ENCODE measurements around the gene SEMA4D.
"Not testable (repeated sequence)": the region's sequence is repeated elsewhere in the genome, so short reads cannot be mapped to it uniquely, and the experiment has no call there.

Gene SEMA4D

GRCh38 chr9:89497257-89497963, 503 bp downstream of the SEMA4D start:
- DNase-seq: no peak

DNA sequence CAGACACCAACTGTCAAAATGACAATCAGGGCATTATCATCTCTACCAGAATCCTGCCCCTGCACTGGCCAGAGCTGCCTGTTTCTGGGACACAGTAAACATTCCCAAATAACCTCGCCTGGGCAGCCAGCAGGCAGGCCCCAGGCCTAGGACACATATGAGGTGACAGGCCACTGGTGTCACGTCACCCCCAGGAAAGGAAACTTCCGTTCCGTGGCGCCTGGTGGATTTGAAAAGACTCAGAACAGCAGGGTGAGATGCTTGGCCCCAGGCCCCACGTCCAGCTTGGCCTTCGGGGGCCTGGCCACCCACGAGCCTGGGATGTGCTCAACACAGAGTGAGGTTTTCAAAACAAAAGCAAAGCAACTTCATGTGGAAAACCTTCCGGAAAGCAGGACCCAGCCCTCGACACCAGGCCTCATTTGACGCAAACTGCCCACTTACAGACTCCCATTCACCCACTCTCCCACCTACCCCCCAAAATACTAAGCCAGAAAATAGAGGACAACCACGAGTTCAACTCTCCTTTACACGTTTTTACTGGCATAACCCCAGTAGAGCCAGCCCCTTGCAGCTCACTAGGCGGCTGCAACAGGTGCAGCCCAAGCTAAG, 1.2 kb downstream of the SEMA4D start:
- no peak for DNase-seq

DNA sequence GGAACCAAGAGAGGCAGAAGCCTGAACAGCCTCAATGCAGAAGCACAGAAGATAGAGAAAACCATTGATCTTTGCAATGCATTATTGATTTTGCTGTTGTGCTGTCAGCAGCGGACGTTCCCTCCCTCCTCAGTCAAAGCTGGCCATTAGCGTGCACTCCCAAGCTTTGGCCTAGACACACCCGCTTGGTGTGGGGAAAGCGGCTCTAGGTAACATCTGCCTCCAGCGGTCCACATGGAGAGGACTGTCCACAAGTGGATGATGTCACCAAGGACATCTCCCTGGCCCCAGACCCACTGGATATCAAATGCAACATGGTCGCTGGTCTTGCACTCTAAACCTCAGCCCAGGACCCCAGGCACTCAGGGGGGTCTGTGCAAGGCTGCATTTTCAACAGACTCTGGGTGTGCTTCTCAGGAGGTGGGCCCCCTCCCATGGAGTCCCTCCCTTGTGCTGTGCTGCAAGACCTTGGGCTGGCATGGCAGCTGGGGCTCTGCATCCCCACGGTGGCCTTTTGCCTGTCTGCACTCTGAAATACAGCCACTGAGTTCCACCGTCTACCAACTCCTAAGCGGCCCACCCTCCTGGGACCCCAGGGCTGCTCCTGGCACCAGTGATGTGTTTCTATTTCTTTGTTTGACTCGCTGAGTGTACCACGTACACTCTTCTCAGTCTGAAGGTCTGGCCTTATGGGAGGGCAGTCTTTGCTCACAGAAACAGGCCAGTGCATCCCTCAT, 1.9 kb downstream of the SEMA4D start:
- no peak for DNase-seq

- DNase-seq: no peak
Observed at GRCh38 chr9:89494199-89494598, 3.7 kb downstream of the SEMA4D start.

- no peak for DNase-seq
Observed at GRCh38 chr9:89493671-89494070, 4.2 kb downstream of the SEMA4D start.

DNA sequence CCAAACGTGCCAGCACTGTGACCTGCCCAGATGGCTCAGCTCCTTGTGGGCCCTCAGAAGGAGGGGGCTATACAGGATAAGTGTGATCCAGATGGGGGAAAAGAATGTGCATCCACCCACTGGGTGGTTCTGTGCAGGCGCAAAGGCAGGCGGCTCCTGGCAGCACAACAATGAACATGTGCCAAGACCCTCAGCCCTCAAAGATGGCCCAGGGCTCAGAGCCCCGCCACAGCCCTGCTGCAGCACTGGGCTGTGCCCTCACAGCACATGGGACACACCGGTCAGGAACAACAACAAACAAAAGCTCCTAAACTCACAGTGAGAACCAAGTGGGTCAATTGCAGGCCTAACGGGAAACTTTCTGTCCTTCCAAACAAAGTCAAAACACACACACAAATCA, 4.7 kb downstream of the SEMA4D start:
- no peak for DNase-seq

GRCh38 chr9:89492586-89492985, 5.3 kb downstream of the SEMA4D start:
- no peak for DNase-seq

DNA sequence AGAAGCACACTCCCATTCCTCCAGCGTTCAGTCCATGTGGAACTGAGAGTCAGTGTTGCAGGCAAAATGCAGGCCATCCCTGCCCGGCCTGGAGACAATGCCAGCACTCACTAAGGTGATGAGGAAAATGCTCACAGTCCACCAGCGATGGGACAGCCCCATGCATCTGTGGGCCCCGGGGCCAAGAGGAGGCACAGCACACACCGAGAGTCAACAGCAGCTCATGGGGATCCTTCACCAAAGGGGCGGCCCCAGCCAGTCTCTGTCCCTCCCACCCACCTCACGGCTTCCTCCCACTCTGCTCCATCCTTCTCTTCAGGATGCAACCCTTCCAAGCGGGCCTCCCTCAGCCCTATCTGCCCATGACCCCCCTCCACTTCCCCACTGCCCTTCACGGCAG, 6.2 kb downstream of the SEMA4D start:
- no peak for DNase-seq

GRCh38 chr9:89489548-89490530, 8.1 kb downstream of the SEMA4D start:
- DNase-seq: no peak

DNA sequence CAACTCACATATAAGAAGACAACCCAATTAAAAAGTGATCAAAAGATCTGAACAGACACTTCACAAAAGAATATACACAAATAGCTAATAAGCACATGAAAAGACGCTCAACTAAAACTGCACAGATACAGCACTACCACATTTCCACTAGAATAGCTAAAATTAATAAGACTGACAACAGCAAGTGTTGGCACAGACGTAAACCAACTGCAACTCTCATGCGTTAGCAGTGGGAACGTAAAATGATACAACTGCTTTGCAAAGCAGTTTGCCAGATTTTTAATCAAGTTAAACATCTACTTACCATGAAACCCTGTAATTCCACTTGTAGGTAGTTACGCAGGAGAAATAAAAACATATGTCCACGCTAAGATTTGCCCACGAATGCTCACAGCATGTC, 9.0 kb downstream of the SEMA4D start:
- no peak for DNase-seq

GRCh38 chr9:89488131-89488530, 9.8 kb downstream of the SEMA4D start:
- DNase-seq: no peak

GRCh38 chr9:89486681-89487080, 11.2 kb downstream of the SEMA4D start:
- no peak for DNase-seq

GRCh38 chr9:89484475-89485404, 13.2 kb downstream of the SEMA4D start:
- DNase-seq: no peak

DNA sequence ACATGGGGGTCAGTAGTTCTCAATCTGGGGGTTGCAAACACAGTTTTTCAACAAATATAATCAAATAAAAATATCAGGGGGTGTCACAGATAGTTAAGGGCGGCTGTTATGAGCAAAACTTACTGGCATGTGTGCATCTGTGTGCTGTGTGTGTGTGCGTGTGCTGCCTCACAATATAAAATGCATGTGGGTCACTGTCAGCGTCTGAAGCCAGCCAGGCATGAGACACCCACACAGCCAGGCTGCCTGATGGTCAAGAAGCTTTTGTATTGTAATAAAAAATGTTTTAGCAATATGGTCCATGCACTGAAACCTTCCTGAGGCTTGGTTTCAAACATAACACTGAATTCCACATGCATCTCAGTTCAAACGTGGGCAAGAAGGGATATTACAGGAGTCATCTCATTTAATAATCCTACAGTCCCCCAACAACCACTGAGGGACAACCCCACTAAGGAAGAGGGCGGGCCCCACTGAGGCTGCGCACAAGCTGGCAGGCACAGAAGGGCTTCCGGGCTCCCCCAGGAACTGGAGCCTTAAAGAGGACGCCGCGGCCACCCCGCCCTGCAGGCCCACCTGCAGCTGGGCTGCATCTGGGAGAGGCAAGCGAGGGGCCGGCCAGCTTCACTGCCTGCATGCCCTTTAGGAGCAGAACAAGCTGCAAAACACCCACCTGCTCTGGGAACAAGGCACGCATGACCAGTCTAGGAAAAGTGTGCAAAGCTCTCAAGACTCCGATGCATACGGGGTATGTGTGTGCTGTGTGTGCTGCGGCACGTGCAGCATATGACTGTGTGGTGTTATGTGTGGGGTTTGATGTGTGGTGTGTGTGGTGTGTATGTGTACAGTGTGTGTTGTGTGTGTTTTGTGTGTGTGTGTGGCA, 14.1 kb downstream of the SEMA4D start:
- no peak for DNase-seq

GRCh38 chr9:89482901-89483361, 15.0 kb downstream of the SEMA4D start:
- DNase-seq: no peak

DNA sequence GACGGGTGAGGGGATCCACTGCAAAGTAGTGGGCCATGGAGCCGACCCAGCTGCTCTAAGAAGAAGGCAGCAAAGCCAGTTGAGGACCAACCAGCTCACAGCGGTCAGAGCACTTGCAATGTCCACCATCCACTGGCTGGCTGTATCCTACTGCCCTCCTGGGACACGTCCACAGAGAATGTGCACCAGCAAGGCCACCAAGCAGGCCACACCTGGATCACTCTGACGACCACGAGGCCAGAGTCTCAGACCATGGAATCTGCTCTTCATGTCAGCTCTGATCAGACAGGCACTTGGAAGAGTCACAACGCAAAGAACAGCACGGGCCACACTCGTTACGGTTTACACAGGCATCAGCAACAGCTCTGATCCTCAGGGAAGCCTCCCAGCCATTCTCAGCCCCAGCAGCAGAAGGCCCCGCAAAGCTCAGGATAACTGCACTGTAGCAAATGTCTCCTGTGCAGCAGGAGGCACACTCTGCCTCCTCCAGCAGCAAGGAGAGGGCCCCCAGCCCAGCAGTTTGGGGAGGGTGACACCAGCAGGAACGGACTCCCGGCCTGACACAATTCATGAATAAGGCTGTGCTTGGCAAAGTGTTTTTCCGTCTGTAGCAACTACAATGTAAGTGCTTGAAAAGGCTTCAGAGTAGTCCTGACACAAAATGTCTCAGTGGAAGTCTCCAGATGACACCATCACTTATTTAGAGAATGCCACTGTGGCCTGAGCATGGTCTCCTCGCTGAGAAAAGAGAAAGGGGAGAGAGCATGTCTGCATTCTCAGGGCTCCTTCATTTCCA, 15.7 kb downstream of the SEMA4D start:
- DNase-seq: no peak

- DNase-seq: no peak
Observed at GRCh38 chr9:89481538-89481915, 16.4 kb downstream of the SEMA4D start.

DNA sequence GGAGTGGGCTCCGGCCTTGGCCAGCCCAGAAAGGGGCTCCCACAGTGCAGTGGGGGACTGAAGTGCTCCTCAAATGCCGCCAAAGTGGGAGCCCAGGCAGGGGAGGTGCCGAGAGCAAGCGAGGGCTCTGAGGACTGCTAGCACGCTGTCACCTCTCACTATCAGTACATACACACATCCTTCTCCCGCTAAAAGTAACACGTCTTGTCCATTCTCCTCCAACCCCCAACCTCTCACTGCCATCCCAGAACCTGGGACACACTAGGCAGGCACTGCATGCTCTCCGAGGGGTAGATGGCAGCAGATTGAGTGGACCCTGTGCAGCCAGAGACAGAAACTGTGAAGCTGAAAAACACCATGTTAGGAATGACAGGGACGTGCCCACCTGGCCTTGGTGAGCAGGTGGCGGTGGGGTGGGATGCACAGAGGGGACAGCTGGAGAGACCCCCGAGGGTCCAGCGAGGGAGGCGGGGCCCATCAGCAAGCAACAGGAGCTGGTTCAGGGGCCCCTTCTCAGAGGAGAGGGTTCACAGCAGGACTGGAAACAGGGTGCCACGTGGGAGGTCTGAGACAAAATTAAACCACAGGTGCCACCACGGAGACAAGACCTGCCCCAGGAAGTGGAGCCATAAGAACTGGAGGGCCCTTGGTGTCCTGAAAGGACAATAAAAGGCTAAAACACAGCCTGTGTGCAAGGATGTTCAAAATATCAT, 16.9 kb downstream of the SEMA4D start:
- no peak for DNase-seq

GRCh38 chr9:89480372-89480771, 17.5 kb downstream of the SEMA4D start:
- not testable (repeated sequence) for DNase-seq
